WTC11 (cell line): ENCODE data around the gene CNN2.

Experiments
- CBFB ChIP-seq: sonication (generic); formaldehyde crosslinking; IDR thresholded peaks from 2 replicates; pipeline ENCODE4 v1.8.1; 2022; ENCODE audit warnings: mild to moderate bottlenecking, low read depth, missing genetic modification reagents
- CTCF ChIP-seq: fragments of 200-600 bp; IDR thresholded peaks from 2 replicates; pipeline ENCODE4 v1.8.0; 2022; ENCODE audit warnings: antibody characterized with exemption
- ELF4 ChIP-seq: sonication (generic); formaldehyde crosslinking; IDR thresholded peaks from 2 replicates; pipeline ENCODE4 v1.8.1; 2022; ENCODE audit warnings: low read depth, mild to moderate bottlenecking, moderate library complexity, missing genetic modification reagents
- ETV6 ChIP-seq: sonication (generic); formaldehyde crosslinking; IDR thresholded peaks from 2 replicates; pipeline ENCODE4 v1.8.1; 2022; ENCODE audit warnings: mild to moderate bottlenecking, missing genetic modification reagents
- FOXP1 ChIP-seq: sonication (generic); formaldehyde crosslinking; IDR thresholded peaks from 2 replicates; pipeline ENCODE4 v1.8.0; 2022; ENCODE audit warnings: missing genetic modification reagents, mild to moderate bottlenecking, moderate library complexity, borderline replicate concordance
- JUN ChIP-seq: sonication (generic); formaldehyde crosslinking; IDR thresholded peaks from 2 replicates; pipeline ENCODE4 v1.8.0; 2023; ENCODE audit warnings: mild to moderate bottlenecking, missing genetic modification reagents
- MAX ChIP-seq: sonication (generic); formaldehyde crosslinking; IDR thresholded peaks from 2 replicates; pipeline ENCODE4 v1.8.0; 2022; ENCODE audit warnings: mild to moderate bottlenecking, missing genetic modification reagents
- NFE2L1 ChIP-seq: sonication (generic); formaldehyde crosslinking; IDR thresholded peaks from 2 replicates; pipeline ENCODE4 v1.8.1; 2023; ENCODE audit warnings: missing genetic modification reagents
- NR1H2 ChIP-seq: sonication (generic); formaldehyde crosslinking; IDR thresholded peaks from 2 replicates; pipeline ENCODE4 v1.9.0; 2021; ENCODE audit warnings: mild to moderate bottlenecking, moderate library complexity, missing genetic modification reagents
- SP1 ChIP-seq: sonication (generic); formaldehyde crosslinking; conservative IDR thresholded peaks from 2 replicates; pipeline ENCODE4 v1.8.1; 2022; ENCODE audit warnings: missing genetic modification reagents
- ZMAT4 ChIP-seq: fragments of 250-450 bp; sonication (Bioruptor Pico); IDR thresholded peaks from 2 replicates; pipeline ENCODE4 v1.9.0; 2021; ENCODE audit warnings: mild to moderate bottlenecking
- ZNF138 ChIP-seq: sonication (generic); formaldehyde crosslinking; conservative IDR thresholded peaks from 2 replicates; pipeline ENCODE4 v1.8.1; 2022; ENCODE audit warnings: mild to moderate bottlenecking, moderate library complexity, missing genetic modification reagents
- ZNF263 ChIP-seq: sonication (generic); formaldehyde crosslinking; IDR thresholded peaks from 2 replicates; pipeline ENCODE4 v1.8.1; 2022; ENCODE audit warnings: low read depth, mild to moderate bottlenecking, moderate library complexity, missing genetic modification reagents
- TF ChIP-seq, protein P1 (sequence below): sonication (generic); formaldehyde crosslinking; IDR thresholded peaks from 2 replicates; pipeline ENCODE4 v1.8.0; 2022; ENCODE audit warnings: missing genetic modification reagents

DNA sequence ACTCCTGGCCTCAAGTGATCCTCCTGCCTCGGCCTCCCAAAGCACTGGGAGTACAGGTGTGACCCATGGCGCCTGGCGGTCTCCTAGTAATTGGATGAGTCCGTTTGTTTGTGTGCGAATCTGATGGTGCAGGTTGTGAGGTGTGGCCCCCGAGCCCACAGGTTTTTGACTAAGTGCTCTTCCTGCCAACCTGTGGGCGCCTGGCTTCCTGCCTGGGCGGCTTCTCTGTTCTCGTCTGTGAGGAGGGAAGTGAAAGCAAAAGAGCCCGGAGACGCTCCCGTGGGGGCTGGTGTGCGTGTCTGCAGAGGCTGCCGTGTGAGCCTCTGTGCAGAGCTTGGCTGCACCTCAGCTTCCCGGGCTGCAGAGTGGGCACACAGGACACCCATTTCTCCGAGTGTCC is 50.5 kb downstream of the CNN2 start:
- TF ChIP-seq ZNF263 (CRISPR knock-in tag) (no peak), MAX (CRISPR knock-in tag) (no peak), JUN (CRISPR knock-in tag) (no peak), ETV6 (no peak), NR1H2 (CRISPR knock-in tag) (no peak), CBFB (CRISPR knock-in tag) (no peak), CTCF (no peak), ZMAT4 (CRISPR knock-in tag) (no peak), SP1 (CRISPR knock-in tag) (no peak), NFE2L1 (CRISPR knock-in tag) (no peak), ZNF138 (CRISPR knock-in tag) (no peak), ELF4 (CRISPR knock-in tag) (no peak), FOXP1 (CRISPR knock-in tag) (no peak)
- TF ChIP-seq, protein P1, sequence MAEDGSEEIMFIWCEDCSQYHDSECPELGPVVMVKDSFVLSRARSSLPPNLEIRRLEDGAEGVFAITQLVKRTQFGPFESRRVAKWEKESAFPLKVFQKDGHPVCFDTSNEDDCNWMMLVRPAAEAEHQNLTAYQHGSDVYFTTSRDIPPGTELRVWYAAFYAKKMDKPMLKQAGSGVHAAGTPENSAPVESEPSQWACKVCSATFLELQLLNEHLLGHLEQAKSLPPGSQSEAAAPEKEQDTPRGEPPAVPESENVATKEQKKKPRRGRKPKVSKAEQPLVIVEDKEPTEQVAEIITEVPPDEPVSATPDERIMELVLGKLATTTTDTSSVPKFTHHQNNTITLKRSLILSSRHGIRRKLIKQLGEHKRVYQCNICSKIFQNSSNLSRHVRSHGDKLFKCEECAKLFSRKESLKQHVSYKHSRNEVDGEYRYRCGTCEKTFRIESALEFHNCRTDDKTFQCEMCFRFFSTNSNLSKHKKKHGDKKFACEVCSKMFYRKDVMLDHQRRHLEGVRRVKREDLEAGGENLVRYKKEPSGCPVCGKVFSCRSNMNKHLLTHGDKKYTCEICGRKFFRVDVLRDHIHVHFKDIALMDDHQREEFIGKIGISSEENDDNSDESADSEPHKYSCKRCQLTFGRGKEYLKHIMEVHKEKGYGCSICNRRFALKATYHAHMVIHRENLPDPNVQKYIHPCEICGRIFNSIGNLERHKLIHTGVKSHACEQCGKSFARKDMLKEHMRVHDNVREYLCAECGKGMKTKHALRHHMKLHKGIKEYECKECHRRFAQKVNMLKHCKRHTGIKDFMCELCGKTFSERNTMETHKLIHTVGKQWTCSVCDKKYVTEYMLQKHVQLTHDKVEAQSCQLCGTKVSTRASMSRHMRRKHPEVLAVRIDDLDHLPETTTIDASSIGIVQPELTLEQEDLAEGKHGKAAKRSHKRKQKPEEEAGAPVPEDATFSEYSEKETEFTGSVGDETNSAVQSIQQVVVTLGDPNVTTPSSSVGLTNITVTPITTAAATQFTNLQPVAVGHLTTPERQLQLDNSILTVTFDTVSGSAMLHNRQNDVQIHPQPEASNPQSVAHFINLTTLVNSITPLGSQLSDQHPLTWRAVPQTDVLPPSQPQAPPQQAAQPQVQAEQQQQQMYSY (CRISPR knock-in tag), result no peak
